NCI-H146 treated with DMSO at 0.1 percent for 48 hours (cell line): ENCODE results near the gene ECI1.

ENCODE experiments used
- DNase-seq: peaks from one replicate; lab custom pipeline; 2025; ENCODE audit not compliant: unreplicated experiment; lab: John Stamatoyannopoulos, UW

The ECI1 gene

DNA sequence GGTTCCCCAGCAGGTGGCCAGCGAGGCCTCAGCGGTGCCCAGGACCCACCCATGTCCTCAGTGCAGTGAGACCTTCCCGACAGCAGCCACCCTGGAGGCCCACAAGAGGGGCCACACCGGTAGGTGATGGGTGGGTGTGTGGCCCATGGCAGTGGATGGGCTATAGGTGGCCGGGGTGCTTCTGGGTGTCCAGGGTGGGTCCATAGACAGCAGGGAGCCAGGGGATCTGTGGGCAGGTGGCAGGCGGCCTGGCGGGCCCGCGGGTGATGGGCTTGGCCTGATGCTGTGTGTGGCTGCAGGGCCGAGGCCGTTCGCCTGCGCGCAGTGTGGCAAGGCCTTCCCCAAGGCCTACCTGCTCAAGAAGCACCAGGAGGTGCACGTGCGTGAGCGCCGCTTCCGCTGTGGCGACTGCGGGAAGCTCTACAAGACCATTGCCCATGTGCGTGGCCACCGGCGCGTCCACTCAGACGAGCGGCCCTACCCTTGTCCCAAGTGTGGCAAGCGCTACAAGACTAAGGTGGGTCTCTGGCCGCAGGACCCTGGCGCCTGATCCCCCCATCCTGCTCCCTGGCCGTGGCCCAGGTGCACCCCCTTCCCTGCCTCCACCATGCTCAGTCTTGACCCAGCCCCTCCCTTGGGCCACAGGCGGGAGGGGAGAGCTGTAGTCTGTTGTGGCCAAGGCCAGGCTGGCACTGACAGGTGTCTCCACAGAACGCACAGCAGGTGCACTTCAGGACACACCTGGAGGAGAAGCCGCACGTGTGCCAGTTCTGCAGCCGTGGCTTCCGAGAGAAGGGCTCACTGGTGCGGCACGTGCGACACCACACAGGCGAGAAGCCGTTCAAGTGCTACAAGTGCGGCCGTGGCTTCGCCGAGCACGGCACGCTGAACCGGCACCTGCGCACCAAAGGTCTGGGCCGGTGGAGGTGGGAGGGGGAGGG lies 17.2 kb downstream of the ECI1 start:
- DNase-seq = no peak

DNA sequence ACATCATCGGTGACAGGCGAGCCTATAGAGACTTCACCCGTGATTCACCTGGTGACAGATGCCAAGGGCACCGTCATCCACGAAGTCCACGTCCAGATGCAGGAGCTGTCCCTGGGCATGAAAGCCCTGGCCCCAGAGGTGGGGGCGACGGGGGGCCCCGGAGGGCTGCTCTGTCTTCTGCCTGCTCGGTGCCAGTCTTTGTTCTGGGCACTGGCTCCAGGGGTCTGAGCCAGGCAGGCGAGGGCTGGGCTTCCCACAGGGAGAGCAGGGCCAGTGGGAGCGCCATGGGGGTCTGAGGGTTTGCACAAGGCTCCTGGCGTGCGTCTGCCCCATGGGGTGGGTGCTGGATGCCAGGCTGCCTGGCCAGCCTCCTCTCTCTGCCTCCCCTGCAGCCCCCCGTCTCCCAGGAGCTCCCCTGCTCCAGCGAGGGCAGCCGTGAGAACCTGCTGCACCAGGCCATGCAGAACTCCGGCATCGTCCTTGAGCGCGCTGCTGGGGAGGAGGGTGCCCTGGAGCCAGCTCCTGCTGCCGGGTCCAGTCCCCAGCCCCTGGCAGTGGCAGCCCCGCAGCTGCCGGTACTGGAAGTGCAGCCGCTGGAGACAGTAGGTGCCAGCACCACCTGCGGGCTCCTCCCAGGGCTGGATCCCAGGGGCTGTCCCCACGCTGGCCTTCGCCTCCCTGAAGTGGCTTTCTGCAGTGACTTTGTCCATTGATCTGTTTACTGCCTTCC lies 18.2 kb downstream of the ECI1 start:
- no peak for DNase-seq

DNA sequence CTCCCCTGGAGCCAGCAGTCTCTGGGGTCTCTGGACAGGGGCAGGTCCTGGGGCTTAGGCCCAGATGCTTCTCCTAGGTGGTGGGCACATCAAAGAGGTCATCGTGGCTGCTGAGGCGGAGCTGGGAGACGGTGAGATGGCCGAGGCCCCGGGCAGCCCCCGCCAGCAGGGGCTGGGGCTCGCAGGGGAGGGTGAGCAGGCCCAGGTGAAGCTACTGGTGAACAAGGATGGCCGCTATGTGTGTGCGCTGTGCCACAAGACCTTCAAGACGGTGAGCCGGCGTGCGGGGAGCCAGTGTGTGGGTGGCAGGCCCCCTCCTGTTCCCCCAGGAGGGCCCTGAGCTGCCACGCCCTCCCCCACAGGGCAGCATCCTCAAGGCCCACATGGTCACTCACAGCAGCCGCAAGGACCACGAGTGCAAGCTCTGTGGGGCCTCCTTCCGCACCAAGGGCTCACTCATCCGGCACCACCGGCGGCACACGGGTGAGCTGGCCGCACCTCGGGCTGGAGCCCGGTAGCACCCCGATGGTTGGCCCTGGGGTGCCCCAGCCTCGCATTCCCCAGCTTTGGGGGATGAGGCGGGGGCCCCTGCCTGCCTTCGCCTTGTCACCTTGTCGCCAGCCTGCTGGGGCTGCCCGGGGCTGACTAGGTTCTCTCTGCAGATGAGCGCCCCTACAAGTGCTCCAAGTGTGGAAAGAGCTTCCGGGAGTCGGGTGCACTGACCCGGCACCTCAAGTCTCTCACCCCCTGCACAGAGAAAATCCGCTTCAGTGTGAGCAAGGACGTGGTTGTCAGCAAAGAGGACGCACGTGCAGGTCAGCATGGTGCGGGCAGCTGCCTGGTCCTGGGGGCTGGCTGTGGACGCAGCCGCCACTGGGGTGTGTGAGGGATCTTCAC lies 19.0 kb downstream of the ECI1 start:
- DNase-seq = no peak

DNA sequence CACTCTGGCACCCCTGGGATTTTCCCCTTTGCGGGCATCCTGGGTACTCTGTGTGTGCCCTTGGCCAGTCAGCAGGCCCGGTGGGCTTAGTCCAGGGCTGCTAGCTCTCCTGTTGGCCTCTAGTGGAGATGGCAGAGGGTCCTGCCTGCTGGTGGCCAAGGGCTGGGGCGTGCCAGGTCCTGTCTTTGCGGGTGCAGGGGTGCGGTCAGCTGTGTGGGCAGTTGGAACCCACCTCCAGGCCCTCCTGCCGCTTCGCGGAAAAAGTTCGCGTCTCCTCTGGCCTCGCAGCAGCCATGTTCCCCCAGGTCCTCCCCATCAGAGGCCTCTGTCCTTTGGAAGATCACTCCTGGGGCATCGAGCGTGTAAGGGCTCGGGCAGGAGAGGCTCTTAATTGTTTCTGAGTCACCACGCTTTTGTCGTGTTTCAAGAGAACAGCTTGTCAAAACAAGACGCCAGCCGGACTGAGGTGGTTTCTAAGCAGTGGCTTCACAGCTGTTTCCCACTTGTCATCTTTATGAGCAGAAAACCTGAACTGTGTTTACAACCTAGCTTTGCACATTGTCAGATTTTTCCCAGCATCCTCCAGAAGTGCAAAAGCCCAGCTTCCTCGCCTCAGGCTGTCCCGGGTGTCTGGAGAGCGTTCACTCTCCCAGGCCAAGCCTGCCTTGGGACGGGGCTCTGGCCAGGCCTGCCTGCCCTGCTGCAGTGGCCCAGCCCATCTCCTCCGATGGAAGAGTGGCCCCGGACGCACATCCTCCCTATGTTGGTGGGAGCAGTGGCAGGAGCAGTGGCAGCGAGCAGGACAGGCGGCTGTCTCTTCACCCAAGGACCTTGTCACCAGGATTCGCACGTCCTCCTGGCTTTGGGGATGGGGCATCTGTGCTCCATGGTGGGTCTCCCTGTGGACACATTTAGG lies 20.1 kb downstream of the ECI1 start:
- no peak for DNase-seq

DNA sequence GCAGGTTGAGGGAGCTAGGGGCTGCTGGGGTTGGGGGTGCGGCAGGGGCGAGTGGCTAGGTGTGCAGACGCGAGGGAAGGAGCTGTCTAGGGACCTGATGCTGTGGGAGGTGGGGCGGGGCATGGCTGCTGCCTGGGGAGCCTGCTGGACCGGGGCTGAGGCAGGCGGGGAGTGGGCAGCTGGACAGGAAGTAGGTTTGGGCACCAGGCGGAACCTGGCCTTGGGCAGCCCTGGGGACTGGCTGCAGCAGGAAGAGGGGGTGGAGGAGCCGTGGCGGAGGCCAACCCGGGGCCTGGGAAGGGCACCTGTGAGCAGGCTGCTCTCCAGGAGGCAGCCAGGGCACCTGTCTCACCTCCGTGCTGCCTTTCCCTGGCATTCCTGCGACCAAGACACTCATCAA lies 21.0 kb downstream of the ECI1 start:
- no peak for DNase-seq

DNA sequence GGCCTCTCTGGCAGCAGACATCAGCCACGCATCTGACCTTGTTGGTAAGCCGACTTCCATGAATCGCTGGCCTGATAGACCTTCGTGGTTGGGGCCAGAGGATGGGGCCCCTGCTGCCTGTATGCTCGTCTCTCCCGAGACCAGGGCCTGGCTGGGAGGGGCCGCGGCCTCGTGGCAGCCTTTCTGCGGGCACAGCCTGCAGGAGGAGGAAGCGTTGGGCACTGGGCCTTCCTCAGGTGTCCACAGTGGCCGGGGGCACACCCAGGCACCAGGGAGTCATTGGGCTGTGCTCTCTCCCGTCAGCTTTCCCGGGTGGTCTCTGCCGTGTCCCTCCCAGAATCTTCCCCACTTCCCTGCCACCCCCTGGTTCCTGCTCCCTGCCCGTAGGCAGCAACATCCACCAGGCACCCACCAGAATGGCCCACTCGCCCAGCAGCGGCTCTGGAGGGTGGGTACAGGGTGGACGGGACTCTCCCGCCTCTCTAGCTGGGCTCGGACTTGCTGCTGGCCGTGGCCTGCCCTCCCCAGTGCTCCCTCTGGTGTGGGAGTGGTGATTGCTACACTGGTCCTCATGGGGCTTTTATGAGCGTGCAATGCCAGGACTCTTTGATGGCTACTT lies 21.6 kb downstream of the ECI1 start:
- DNase-seq = no peak

DNA sequence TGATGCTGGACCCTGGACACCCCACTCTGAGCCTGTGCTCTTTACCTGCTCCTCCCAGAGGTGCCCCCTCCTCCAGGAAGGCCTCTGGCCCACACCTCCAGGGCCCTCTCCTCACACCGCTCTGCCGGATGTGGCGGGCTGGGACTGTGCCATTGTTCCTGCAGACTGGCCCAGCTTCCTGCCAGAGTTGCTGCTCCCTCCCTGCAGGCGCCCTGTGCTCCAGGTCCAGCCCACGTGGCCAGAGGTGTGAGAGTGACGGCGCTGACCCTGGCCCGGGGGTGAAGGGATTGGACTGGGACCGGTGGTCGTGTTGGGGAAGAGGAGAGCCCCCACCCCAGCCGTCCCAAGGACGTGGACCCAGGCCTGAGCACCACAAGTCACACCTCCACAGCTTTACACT lies 22.3 kb downstream of the ECI1 start:
- DNase-seq = no peak

DNA sequence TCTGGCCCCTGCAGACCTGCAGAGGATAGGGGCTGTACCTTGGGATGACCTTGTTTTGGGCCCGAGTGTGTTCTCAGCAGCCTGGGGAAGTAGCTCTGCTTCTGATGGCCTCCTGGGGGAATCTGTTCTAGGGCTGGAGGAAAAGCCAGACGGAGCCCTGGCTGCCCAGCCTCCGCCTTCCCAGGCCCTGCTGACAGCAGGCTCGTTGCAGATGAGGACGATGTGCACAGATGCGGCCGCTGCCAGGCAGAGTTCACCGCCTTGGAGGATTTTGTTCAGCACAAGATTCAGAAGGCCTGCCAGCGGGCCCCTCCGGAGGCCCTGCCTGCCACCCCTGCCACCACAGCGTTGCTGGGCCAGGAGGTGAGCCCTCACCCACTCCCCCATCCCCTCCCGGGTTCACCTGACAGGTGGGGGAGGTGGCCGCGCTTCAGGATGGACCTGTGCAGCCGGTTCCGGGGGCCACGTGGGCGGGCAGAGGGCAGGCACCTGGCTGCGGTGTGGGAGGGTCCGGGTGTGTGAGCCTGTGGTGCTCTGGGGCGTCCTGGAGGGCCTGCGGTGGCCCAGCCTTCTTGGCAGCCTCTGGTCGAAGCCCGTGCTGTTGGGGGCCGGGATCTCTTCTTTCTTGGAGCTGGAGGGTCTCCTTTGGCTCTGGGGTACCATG lies 23.1 kb downstream of the ECI1 start:
- DNase-seq = no peak

DNA sequence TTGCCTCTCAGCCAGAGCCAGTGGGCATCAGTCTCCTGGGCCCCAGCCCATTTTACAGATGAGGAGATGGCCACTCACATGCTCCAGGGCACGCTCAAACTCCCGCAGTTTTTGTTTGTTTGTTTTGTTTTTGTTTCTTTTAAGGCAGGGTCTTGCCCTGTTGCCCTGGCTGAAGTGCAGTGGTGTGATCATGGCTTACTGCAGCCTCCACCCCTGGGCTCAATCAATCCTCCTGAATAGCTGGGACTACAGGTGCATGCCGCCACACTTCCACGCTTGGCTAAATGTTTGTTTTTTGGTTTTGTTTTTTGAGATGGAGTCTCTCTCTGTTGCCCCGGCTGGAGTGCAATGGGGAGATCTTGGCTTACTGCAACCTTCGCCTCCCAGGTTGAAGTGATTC lies 24.5 kb downstream of the ECI1 start:
- DNase-seq = no peak

DNA sequence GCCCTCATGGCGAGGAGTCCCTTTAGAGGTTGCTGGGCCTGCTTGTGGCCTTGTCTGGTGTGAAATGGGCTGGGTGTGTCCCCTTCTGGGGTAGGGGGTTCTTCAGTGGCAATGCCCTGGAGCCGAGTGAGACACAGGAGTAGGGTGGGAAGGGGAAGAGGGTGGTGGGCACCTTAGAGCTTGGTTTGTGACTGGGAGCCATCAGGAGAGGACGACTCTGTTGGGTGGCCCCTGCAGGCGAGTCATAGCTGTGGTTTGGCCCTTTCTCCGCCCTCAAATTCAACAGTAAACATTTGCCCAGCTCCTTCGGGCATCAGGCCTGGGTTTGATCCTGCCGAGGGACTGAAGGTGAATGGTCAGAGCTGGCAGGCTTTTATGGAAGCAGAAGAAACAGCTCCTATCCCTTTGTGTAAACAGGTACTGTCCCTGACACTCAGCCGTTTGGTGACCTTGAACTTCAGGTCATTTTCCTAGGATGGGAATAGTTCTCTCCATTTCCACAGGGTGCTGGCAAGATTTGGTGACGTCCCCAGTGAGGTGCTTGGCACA lies 25.1 kb downstream of the ECI1 start:
- no peak for DNase-seq

DNA sequence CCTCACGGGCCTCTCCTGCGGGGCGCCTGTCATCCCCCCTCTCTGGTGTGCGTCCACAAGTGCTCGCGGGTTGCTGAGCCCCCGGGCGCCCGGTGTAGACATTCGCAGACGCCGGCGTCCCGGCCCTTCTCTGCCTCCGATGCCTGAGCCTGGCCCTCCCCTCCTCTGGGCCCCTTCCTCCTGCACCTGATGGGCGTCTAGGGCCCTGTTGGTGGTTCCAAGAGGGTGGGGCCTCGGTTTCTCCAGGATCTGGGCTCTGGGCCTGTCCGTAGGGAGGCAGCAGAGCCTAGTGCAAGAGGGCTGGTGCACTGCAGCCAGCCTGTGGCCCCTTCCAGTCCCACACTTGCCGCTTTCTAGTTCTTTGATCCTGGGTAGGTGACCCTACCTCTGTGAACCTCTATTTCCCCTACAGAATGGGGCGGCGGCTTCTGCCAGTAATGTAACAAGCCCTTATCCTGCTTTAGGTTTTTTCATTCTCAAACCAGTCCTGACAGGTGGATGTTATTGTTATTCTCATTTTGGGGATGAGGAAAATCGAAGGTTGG lies 27.4 kb downstream of the ECI1 start:
- DNase-seq = no peak

DNA sequence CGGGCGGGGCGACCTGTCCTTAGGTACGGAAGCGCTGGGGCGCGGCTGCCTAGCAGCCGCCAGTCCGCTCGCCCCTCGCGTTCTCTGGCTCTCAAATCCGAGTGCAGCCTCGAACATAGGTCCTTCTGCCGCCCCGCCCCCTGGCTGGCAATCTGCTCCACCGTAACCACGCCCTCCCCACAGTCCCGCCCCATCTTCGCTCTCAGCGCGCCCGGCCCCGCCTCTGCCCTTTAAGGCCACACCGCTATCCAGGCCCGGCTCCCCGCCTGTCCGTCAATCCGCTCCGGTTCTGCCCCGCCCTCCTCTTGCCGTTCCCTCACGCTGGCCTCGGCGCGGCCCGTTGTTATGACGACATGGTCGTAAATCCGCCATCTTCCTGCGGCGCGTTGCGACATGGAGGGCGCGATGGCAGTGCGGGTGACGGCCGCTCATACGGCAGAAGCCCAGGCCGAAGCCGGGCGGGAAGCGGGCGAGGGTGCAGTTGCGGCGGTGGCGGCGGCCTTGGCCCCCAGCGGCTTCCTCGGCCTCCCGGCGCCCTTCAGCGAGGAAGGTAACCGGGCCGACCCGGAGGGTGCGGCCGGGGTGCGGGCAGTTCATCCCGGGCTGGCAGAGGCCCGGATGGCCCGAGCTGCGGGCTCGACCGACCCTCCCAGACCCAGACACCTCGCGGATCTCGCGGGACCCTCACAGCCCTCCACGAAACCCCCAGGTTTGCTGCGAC lies 28.0 kb downstream of the ECI1 start, which contains the start of gene E4F1:
E4F1 (plus strand) TSS at position 371 of the 721 bp plus-strand sequence; CDS start at position 394, 23 bp downstream.
- peak; percentile 99 for DNase-seq

DNA sequence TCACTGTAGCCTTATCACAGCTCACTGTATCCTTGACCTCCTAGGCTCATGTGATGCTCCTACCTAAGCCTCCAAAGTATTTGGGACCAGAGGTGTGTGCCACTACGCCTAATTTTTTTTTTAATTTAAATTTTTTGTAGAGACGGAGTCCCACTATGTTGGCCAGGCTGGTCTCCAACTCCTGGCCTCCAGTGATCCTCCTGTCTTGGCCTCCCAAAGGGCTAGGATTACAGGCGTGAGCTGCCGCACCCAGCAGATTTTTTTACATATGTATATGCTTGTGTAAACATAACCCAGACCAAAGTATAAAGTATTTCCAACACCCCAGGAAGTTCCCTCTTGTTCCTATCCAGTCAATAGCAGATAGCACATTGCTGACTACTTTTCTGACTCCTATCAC lies 35.1 kb downstream of the ECI1 start:
- no peak for DNase-seq

DNA sequence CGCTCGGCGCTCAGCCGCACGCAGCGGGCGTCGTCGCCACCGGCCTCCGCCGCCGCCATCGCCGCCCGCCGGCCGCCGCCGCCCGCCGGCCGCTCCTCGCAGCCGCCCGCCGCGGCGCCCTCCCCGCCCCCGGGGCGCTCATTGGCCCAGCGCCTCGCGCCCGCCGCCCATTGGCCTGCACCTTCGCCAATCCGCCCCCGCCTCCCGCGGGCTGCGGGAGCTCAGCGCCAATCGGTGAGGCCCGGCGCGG lies 36.7 kb downstream of the ECI1 start, which contains the start of gene PGP:
PGP (minus strand) TSS at position 122 of the 250 bp plus-strand sequence; CDS start at position 59, 63 bp downstream.
- no peak for DNase-seq

DNA sequence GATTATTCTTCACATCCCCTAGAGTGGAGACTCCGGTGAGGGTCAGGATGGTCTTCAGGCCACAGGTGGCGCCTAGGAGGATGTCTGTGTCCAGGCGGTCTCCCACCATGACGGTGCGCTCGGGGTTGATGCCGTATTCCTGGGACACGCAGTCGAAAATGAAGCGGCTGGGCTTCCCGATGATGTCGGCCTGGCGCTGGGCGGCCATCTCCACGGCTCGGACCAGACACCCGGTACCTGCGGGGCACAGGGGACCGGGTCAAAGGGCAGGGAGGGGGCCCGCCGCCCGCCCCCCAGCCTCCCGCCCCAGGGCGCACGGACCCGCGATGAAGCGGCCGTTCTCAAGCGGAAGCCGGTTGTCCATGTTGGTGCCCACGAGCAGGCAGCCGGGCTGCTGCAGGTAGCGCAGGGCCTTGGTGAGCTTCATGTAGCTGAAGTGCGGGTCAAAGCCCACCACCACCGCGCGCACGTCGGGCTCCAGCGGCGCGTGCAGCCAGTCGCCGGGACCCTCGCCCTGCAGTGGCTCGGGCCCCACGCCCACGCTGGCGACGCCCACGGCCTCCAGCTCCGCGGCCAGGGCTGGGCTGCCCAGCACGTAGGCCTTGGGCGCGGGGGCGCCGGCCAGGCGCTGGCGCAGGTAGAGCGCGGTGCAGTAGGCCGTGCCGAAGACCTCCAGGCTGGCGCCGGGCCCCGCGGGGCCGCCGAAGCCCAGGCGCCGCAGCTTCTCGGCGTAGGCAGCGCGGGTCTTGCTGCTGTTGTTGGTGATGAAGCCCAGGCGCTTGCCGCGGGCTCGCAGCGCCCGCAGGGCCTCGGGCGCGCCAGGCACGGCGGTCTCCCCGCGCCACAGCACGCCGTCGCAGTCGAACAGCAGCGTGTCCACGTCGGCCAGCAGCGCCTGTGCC lies 37.3 kb downstream of the ECI1 start:
- no peak for DNase-seq

DNA sequence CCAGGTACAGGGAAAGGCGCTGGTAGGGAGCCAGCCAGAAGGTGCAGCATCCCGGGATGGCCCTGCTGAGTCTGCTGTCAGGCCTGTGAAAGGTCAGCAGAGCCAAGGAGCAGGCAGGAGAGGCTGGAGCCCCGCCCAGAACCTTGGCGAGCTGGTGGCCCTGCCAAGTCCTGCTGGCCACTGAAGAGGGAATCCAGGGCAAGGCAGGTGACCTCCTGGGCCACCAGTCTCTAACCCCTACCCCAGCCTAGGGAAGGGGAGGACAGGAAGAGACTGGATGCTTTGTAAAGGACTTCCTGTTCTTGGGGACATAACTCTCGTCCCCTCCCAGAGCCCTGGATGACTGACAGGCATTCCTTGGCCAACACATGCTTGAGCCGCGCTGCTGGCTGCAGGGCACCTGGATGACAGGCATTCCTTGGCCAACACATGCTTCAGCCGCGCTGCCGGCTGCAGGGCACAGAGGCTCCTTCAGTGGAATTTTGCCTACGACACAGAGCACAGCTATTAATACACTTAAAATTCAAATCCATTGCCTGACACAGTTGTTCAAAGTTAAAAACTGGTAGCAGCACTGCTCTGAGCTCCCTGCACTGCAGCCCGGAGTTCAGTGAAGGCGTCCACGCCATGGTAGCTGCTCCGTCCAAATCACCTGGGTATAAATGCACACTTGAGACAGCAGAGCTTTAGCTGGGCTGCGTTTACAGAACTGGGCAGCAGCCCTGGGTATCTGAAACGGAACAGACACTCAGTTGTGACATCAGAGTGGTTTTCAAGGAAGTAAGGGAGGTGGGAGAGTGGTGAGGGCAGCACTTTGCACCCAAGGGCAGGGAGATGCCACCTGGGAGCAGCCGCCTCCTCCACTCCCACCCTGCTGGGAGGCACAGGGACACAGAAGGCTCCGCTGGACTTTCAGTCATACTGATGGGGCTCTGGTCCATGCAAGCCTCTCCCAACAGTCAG lies 38.7 kb downstream of the ECI1 start:
- no peak for DNase-seq
